Tibial nerve (tissue), 4 donors: ENCODE measurements around the gene LHPP. TPM values are rescaled to one million over a fixed set of nuclear protein-coding genes. Genes with fewer than 3 reads are reported as not detected.

ENCODE experiments used
- DNase-seq, 2 donors: peaks; one replicate each; pipeline ENCODE4 v3.0.0-alpha.2; 2019; ENCODE audit warnings: low spot score in 2 of 2
- H3K27ac ChIP-seq, 4 donors: fragments of 200-600 bp; sonication (generic) in 3 of 4; one replicate each; pipeline ENCODE4 v1.5.1; 2017 to 2019; ENCODE audit warnings: mild to moderate bottlenecking in 1 of 4
- H3K27me3 ChIP-seq, 2 donors: fragments of 200-600 bp; sonication (generic) in 1 of 2; one replicate each; pipeline versions ENCODE4 v1.5.1 to v1.6.0; 2017 to 2019
- H3K36me3 ChIP-seq, 3 donors: fragments of 200-600 bp; sonication (generic); one replicate each; pipeline ENCODE4 v1.5.1; 2018 to 2019
- H3K4me1 ChIP-seq, 4 donors: fragments of 200-600 bp; sonication (generic) in 3 of 4; one replicate each; pipeline ENCODE4 v1.5.1; 2017 to 2019
- H3K4me3 ChIP-seq, 4 donors: fragments of 200-600 bp; sonication (generic) in 3 of 4; one replicate each; pipeline ENCODE4 v1.5.1; 2017 to 2019; ENCODE audit warnings: mild to moderate bottlenecking in 1 of 4, moderate library complexity in 1 of 4
- H3K9me3 ChIP-seq, 4 donors: fragments of 200-600 bp; sonication (generic) in 3 of 4; one replicate each; pipeline ENCODE4 v1.5.1; 2017 to 2019
- CTCF ChIP-seq, 5 experiments: fragments of 200-600 bp in 3 of 5; fragments of 450-650 bp in 2 of 5; sonication (generic) in 3 of 5; IDR thresholded peaks; one replicate each; pipeline ENCODE4 v1.5.1; 2016 to 2019; ENCODE audit warnings: antibody characterized with exemption in 5 of 5, mild to moderate bottlenecking in 3 of 5, moderate library complexity in 2 of 5
- EP300 ChIP-seq, 2 donors: sonication (generic); formaldehyde crosslinking; IDR thresholded peaks; one replicate each; pipeline ENCODE4 v1.6.1; 2017; ENCODE audit warnings: antibody characterized with exemption in 2 of 2, mild to moderate bottlenecking in 1 of 2
- POLR2A ChIP-seq, 2 donors: fragments of 450-650 bp; IDR thresholded peaks; one replicate each; pipeline ENCODE4 v1.6.1; 2017; ENCODE audit warnings: antibody characterized with exemption in 2 of 2, mild to moderate bottlenecking in 2 of 2, moderate library complexity in 2 of 2
- WGBS, 2 donors: methylation state at CpG; one replicate each; pipeline ENCODE4 v1.1.5; 2018; 5-methylcytosine and 5-hydroxymethylcytosine counted together
- total RNA-seq, 4 donors: library from RNA; depleted of rRNA; stranded (reverse); fragments of >200 nt; gene quantifications; one replicate each; pipeline ENCODE4 v1.1.0, GENCODE V29; 2016

Gene LHPP
- total RNA-seq, 4 donors from 2014 or later, result 25.5 to 211 (median 123) TPM

- no peak for DNase-seq
- 97% methylated on average over 15 of the region's 15 CpGs for WGBS, 2 donors
- H3K36me3 ChIP-seq, result peaks cover 0 to 23% (median 0%) of the 10 kb centered on the region in 3 donors
These were observed 56.7 kb downstream of the LHPP start for GRCh38 chr10:124518366-124518765.

GRCh38 chr10:124520558-124521428 is 59.2 kb downstream of the LHPP start:
- no peak overlapping the region for H3K27ac ChIP-seq
- no peak overlapping the region for H3K4me3 ChIP-seq
- no peaks in the 10 kb centered on the region for H3K9me3 ChIP-seq
- TF ChIP-seq CTCF (IDR thresholded peaks at IDR 0.05) (no peak), POLR2A (IDR thresholded peaks at IDR 0.05) (no peak), EP300 (IDR thresholded peaks at IDR 0.05) (no peak)
- H3K36me3 ChIP-seq, result peaks cover 0 to 19% (median 0%) of the 10 kb centered on the region in 3 donors
- H3K27me3 ChIP-seq, result no peaks in the 10 kb centered on the region
- WGBS, 2 donors, result 84 to 87% methylated on average over 13 to 18 of the region's 20 CpGs
- DNase-seq, result no peak
- H3K4me1 ChIP-seq, result peaks cover 0 to 31% (median 5%) of the 10 kb centered on the region in 4 donors

More at GRCh38 chr10:124518366-124518765, 56.7 kb downstream of the LHPP start:
- H3K4me3 ChIP-seq, result no peak overlapping the region
- H3K4me1 ChIP-seq, result peaks cover 0 to 11% (median 3%) of the 10 kb centered on the region in 4 donors
- no peaks in the 10 kb centered on the region for H3K27me3 ChIP-seq
- H3K9me3 ChIP-seq, result no peaks in the 10 kb centered on the region
- TF ChIP-seq CTCF (IDR thresholded peaks at IDR 0.05) (no peak), POLR2A (IDR thresholded peaks at IDR 0.05) (no peak), EP300 (IDR thresholded peaks at IDR 0.05) (no peak)
- no peak overlapping the region for H3K27ac ChIP-seq

DNA sequence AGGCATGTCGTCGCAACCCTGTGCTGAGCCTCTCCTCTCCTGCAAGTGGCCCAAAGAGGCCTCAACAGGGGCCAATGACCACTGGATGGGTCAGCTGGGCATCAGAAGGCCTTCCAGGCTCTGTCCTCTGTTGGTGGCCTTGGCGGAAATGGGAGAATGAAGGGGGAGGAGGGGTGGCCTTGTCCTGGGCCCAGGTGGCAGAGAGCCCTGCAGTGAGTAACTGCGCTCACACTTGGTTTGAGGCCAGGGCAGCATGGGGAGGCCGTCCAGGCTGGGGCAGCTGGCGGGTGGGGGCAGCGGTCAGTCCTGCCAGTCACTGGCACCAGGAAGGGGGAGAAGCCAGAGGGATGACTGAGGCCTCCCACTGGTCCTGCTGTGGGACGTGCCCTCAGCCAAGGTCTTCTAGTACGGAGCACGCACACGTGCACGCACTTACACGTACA is 59.8 kb downstream of the LHPP start:
- no peaks in the 10 kb centered on the region for H3K9me3 ChIP-seq
- no peak overlapping the region for H3K4me3 ChIP-seq
- WGBS, 2 donors, result 90 to 95% methylated on average over 9 to 10 of the region's 13 CpGs
- DNase-seq, result no peak
- H3K36me3 ChIP-seq, result peaks cover 0 to 19% (median 0%) of the 10 kb centered on the region in 3 donors
- no peaks in the 10 kb centered on the region for H3K27me3 ChIP-seq
- H3K4me1 ChIP-seq, result peaks cover 0 to 31% (median 5%) of the 10 kb centered on the region in 4 donors
- TF ChIP-seq CTCF (IDR thresholded peaks at IDR 0.05) (no peak), EP300 (IDR thresholded peaks at IDR 0.05) (no peak), POLR2A (IDR thresholded peaks at IDR 0.05) (no peak)
- H3K27ac ChIP-seq, result no peak overlapping the region

GRCh38 chr10:124522131-124522932 is 60.7 kb downstream of the LHPP start:
- H3K4me1 ChIP-seq, result peaks cover 0 to 31% (median 5%) of the 10 kb centered on the region in 4 donors
- no peaks in the 10 kb centered on the region for H3K9me3 ChIP-seq
- 85 to 87% methylated on average over 8 to 10 of the region's 13 CpGs for WGBS, 2 donors
- peak overlapping the region in 2 of 4 donors; percentile 32 to 58 for H3K27ac ChIP-seq
- no peak for DNase-seq
- no peak overlapping the region for H3K4me3 ChIP-seq
- peaks cover 0 to 15% (median 0%) of the 10 kb centered on the region in 3 donors for H3K36me3 ChIP-seq
- no peaks in the 10 kb centered on the region for H3K27me3 ChIP-seq
- TF ChIP-seq CTCF (IDR thresholded peaks at IDR 0.05), result no peak
- TF ChIP-seq EP300 (IDR thresholded peaks at IDR 0.05), result no peak
- no peak for TF ChIP-seq POLR2A (IDR thresholded peaks at IDR 0.05)
